Erythroblast (primary cell): Measurements from ENCODE around the gene TSC1.

Experiments
- DNase-seq, 2 experiments: peaks; one replicate each; lab custom pipeline; 2025; lab: John Stamatoyannopoulos, UW
- GATA1 ChIP-seq: IDR thresholded peaks from 2 replicates; pipeline ENCODE4 v1.6.1; 2011; ENCODE audit warnings: low read depth, mild to moderate bottlenecking, control low read depth, low read length, moderate library complexity
- POLR2A ChIP-seq: IDR thresholded peaks from 2 replicates; pipeline ENCODE4 v1.6.1; 2011; ENCODE audit warnings: mild to moderate bottlenecking, low read length

The TSC1 gene

DNA sequence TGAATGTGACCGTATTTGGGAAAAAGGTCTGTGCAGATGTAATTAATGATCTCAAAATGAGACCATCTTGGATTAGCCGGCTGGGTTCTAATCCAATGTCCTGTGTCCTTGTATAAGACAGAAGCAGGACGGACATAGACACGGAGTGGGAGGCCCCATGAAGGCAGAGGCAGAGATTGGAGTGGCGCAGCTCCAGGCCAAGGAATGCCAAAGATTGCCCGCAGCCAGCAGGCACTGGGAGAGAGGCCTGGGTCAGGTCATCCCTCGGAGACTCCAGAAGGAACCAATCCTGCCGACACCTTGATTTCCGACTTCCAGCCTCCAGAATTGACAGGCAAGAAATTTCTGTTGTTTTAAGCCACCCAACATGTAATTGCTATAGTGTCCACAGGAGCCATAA lies 21.1 kb upstream of the TSC1 start:
- TF ChIP-seq GATA1 (no peak), POLR2A (no peak)
- no peak for DNase-seq

DNA sequence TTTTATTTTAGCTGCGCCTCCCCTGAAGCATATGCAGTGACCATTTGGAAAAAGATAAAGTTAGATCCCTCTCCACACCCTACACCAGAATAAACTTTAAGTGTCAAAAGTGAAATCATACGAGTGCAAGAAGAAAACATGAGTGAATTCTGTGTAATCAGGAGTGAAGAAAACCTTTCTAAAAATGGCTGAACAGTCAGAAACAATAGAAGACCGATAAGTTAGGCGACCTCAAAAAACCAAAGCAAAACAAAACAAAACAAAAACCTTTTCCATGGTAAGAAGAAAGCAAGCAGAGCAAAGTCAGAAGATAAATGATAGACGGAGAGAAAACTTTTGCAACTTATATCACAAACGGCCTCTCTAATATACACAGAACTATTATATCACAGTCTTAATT lies 16.6 kb upstream of the TSC1 start:
- no peak for DNase-seq
- TF ChIP-seq GATA1: no peak
- no peak for TF ChIP-seq POLR2A

DNA sequence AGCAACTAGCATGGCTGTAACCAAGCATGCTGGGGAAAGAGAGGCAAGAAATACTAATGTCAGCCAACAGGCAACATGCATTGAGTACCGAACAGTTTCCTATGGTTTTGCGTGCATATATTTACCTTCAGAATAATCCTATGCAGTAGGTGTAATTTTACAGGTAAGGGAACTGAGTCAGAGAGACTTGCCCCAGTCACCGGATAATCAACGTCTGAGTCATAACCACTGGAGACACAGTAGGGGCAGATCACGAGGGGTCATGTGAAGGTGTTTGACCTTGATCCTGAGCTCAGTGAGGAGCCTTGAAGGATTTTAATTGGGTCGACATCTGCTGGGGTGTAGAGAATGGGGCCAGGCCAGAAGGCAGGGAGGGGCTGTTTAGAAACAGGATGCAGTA lies 13.4 kb upstream of the TSC1 start:
- TF ChIP-seq GATA1 (no peak), POLR2A (no peak)
- no peak for DNase-seq

DNA sequence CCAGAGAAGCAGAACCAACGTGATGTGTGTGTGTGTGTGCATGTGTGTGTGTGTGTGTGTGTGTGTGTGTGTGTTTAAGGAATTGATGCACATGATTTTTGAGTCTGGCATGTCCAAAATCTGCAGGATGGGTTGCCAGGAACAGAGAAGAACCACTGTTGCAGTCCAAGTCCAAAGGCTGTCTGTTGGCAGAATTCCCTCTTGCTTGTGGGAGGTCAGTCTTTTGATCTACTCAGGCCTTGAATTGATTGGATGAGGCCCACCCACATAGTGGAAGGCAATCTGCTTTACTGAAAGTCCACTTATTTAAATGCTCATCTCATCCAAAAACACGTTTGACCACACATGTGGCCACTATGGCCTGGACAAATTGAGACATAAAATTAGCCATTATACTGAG lies 11.4 kb upstream of the TSC1 start:
- no peak for DNase-seq
- TF ChIP-seq GATA1: no peak
- no peak for TF ChIP-seq POLR2A

DNA sequence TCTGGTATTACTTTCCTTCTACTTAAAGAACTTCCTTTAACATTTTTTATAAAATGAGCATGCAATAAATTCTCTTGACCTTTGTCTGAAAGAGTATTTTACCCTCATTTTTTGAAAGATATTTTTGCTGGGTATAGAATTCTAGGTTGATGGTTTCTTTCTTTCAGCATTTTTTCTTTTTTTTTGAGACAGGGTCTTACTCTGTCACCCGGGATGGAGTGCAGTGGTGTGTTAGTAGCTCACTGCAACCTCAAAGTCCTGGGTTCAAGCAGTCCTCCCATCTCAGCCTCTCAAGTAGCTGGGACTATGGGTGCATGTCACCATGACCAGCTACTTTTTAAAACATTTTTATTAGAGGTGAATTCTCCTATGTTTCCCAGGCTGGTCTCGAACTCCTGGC lies 10.7 kb upstream of the TSC1 start:
- no peak for DNase-seq
- TF ChIP-seq GATA1 (no peak), POLR2A (no peak)

DNA sequence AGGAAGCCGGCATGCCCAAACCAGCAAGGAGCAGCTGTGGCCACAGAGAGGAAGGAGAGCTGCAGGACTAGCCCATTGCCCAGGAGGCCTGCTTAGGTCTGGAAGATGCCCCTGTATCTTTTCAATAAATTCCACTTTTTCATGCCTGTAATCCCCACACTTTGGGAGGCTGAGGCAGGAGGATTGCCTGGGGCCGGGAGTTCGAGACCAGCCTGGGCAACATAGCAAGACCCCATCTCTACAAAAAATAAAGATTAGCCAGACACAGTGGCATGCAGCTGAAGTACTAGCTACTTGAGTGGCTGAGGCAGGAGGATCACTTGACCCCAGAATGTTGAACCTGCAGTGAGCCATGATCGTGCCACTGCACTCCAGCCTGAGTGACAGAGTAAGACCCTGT lies 5.3 kb upstream of the TSC1 start:
- no peak for DNase-seq
- TF ChIP-seq POLR2A (no peak), GATA1 (no peak)

DNA sequence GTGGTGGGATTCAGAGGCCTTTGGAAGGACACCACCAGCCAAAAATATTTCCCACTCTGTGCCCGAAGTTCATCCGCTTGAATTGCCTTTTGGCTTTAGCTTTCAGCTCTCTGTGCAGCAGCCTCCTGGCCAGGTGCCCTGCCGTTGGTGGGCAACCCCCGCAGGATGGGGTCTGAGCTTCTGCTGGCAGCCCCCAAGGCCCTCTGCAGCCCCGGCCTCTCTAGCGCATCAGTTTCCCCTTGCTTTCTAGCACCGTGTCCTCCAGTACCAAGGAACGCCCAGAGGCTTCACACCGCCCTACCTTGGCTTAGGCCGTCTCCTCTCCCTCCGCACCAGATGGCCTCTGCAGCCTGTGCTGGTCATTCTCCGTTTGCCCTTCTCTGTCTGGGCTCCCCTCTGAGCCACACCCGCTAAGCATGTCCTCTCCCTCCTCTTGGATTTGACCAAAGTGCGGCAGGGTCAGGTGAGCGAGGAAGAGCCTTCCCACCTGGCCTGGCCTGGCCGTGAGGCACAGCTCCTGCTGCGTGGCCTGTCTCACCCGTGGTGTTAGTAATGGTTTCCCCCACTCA lies 4.2 kb upstream of the TSC1 start:
- TF ChIP-seq POLR2A (no peak), GATA1 (no peak)
- DNase-seq: no peak

DNA sequence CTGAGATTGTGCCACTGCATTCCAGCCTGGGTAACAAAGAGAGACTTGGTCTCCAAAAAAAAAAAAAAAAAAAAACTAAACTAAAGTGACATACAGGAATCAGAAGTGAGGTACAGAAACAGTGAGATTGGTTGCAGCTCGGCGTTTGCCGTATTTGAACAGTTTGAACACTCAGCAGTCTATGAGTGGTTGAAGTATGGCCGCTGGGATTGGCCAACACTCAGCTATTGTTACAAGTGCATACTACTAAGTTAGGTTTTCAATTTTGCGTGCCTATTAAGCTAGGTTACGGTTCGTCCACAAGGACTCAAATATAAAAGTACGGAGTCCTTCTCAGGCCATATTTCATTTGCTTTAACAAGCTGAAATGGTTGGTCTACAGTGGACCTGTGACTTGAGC lies 3.3 kb upstream of the TSC1 start:
- TF ChIP-seq GATA1 (no peak), POLR2A (no peak)
- DNase-seq: no peak

DNA sequence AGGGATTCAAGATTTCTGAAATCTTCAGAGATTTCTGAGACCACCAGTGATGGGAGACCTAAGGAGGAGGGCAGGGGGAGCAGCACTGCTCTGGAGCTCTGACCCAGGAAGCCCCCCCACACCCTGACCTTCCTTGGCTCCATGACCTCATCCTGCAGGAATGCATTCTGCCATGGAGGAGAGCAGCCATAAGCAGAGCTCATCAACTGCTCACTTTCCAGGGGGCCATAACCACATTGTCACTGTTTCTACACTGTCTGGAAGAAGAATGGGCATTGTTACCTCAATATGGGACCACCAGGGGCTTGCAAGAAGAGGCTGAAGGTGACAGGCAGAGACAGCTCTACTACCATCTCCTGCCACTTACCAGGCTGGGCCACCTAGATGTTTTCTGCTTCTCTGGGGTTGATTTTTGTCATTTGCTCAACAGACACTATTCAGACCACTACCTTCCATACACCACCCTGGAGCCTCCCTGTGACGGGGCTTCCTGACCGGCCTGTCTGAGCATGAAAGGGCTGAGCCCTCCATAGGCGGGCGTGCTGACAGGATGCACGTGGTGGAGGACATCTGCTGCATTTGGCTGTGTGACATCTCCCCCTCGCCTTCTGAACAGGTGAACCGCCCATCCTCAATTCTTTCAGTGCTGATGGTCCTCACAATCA lies 2.3 kb upstream of the TSC1 start:
- DNase-seq: no peak
- TF ChIP-seq GATA1 (no peak), POLR2A (no peak)

DNA sequence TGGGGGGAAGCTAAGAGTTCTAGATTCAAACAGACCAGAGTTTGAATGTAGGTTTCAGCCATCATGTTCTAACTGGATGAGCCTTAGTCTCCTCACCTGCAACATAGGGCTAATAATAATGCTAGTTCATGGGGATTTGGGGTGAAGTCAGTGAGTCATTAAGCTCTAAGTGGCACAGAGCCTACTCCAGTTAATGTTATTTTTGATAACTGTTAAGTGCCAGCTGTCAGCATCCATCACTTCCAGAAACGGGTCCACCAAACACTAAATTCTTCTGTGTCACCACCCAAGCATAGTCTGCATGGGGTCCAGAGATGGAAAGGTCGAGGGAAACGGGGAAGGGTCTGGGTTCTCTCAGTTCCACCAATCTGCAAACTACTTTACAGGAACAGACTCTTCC lies 1.8 kb upstream of the TSC1 start:
- DNase-seq: peak in 1 of 2 experiments; percentile 21
- TF ChIP-seq POLR2A (no peak), GATA1 (no peak)

DNA sequence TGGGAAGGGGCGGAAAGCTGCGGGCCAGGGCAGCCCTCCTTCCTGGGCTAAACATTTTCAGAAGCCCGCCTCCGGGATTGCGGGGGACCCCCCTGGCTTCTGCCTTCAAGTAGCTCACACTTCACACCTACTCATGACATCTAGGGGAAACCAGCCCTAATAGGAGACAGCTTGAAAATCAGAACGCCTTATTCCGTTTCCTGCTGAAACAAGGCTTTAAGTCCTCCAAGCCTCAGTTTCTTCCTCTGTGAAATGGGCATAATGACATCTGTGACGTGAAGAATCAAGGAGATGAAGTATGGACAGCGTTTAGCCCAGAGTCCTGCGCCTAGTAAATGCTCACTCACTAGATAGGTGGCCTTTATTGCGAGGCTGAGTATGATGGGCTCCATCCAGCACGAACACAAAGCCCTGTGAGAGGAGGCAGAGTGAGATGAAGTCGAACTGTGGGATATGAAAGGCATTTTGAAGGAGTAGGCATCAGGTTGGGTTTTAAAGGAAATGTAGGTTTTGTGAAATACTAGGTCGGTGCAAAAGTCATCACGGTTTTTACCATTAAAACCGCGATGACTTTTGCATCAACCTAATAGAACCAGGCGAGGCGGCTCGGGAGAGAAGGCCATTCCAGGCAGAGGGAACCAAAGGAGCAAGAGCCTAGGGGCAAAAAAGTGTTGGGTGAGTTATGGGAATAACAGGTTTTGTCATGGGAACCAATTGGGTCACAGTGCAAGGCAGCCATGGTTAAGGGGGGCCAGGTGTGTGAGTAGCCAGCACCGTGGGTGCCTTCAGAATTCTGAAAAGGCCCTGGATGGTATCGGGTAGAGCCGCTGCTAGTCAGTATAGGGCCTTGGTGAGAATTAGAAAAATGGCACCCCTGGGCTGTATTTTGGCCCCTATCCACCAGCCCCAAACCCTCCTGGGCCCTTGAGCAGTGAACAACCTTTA lies 1.0 kb upstream of the TSC1 start:
- no peak for TF ChIP-seq GATA1
- no peak for TF ChIP-seq POLR2A
- DNase-seq: no peak

DNA sequence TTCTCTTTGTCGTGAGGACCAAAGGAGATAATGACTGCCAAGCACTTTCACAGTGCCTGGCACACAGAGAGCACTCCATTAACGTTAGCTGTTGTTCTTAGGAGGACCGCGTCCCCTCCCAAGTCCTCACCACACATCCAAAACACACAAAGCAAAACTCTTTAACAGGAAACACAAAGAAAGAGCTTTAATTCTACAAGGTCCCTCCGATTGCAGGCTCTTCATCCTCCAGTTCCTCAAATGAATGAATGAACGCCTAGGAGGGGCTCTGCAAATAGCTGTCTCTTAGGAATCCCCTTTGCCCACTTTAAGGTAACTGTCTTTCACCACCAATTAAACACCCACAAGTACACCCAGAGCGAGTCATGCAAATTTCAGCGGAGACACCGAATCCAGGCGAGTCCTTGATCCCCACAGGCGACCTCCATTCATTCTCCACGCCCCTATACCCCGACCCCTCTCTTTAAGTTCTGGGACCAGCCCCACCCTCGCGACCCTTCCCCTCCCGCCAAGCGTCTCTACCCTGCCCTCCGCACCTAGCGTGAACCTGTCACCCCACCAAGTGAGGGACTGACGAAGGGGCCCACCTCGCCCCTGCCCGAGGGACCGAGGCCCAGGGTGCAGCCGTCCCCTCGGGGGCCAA lies 644 bp downstream of the TSC1 start:
- DNase-seq: peak; percentile 53 to 54
- TF ChIP-seq POLR2A: no peak
- no peak for TF ChIP-seq GATA1

DNA sequence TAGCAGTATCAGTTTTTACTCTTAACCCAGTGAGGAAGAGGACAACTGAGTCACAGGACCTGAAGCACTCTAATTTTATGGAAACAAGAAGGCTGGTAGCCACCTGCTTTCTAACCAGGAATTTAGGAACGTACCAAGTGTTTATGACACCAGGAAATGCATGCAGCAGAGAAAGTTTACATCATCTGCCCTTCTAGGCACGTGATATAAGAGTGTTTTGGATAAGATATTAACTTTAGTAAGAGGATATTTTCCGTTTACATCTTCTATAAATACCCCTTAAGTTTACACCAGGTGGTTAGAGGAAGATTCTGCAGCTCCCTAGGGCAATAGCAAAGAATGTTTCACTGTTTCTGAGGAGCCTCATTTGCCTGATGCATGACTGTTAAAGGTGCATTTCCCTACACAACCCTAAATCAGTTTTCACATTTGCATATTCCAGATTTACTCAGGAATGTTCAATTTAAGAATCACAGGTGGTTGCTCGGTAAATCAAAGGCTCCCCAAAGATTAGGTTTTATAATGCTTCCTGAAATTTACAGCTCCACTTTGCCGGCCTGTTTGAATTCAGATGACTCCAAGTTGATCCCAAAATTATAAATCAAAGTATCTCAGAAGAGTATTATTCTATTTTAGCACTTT lies 1.8 kb downstream of the TSC1 start:
- DNase-seq: no peak
- TF ChIP-seq POLR2A (no peak), GATA1 (no peak)
